Gastrocnemius medialis (tissue), 4 donors: Measurements from ENCODE around the gene ARL5C. TPM values are rescaled to one million over a fixed set of nuclear protein-coding genes. Genes with fewer than 3 reads are reported as not detected.

Experiments
- ATAC-seq, 2 donors: fragments of 150-250 bp; one replicate each; pipeline ENCODE4 v1.9.1; 2016
- DNase-seq, 2 donors: peaks; one replicate each; pipeline ENCODE4 v3.0.0-alpha.2; 2019
- H3K27ac ChIP-seq, 4 donors: fragments of 200-600 bp; sonication (generic); 1 replicate in 1 of 4; 2 replicates in 3 of 4; pipeline ENCODE4 v1.5.1; 2016 to 2018; ENCODE audit warnings: mild to moderate bottlenecking in 2 of 4, moderate library complexity in 1 of 4
- H3K27me3 ChIP-seq, 3 donors: fragments of 200-600 bp; sonication (generic) in 2 of 3; 1 replicate in 1 of 3; 2 replicates in 2 of 3; pipeline versions ENCODE4 v1.5.1 to v1.6.0; 2016 to 2019; ENCODE audit warnings: mild to moderate bottlenecking in 1 of 3, moderate library complexity in 1 of 3
- H3K36me3 ChIP-seq, 2 donors: fragments of 200-600 bp; sonication (generic) in 1 of 2; one replicate each; pipeline ENCODE4 v1.5.1; 2017 to 2018
- H3K4me1 ChIP-seq, 2 donors: fragments of 200-600 bp; sonication (generic) in 1 of 2; one replicate each; pipeline ENCODE4 v1.5.1; 2016 to 2017; ENCODE audit warnings: mild to moderate bottlenecking in 2 of 2
- H3K4me3 ChIP-seq, 4 donors: fragments of 200-600 bp; sonication (generic) in 3 of 4; 1 replicate in 1 of 4; 2 replicates in 3 of 4; pipeline ENCODE4 v1.5.1; 2016 to 2019; ENCODE audit warnings: mild to moderate bottlenecking in 2 of 4
- H3K9me3 ChIP-seq, 3 donors: fragments of 200-600 bp; sonication (generic) in 2 of 3; 1 replicate in 1 of 3; 2 replicates in 2 of 3; pipeline ENCODE4 v1.5.1; 2016 to 2019
- POLR2A ChIP-seq, 2 donors: fragments of 450-650 bp; IDR thresholded peaks; one replicate each; pipeline ENCODE4 v1.6.1; 2017; ENCODE audit warnings: antibody characterized with exemption in 2 of 2, mild to moderate bottlenecking in 2 of 2, moderate library complexity in 2 of 2
- in situ Hi-C, 4 donors: fragments of 200-750 bp; cut with MboI; loops; one replicate each; pipeline versions ENCODE4 v1.15.0 to v1.8.0; 2017; ENCODE audit warnings: low sequenced_read_pairs in 4 of 4
- intact Hi-C: fragments of 100-400 bp; cut with DNase I; formaldehyde crosslinking; loops from one replicate; pipeline ENCODE4 v1.15.1; 2023; ENCODE audit warnings: low total_unique reads
- total RNA-seq, 4 donors: library from RNA; depleted of rRNA; stranded (reverse); fragments of >200 nt; gene quantifications; one replicate each; pipeline versions ENCODE4 v1.1.0 to v1.2.3, GENCODE V29; 2016
- TF ChIP-seq, protein P1 (sequence below), 5 experiments: fragments of 450-650 bp in 3 of 5; fragments of 200-600 bp in 2 of 5; sonication (generic) in 2 of 5; IDR thresholded peaks in 4 of 5; conservative IDR thresholded peaks in 1 of 5; 1 replicate in 4 of 5; 2 replicates in 1 of 5; pipeline ENCODE4 v1.5.1; 2016 to 2019; ENCODE audit warnings: antibody characterized with exemption in 5 of 5, mild to moderate bottlenecking in 3 of 5, moderate library complexity in 3 of 5

The ARL5C gene
- total RNA-seq, 4 donors from 2014 or later, result 0.20 to 0.22 TPM; not detected in 2

DNA sequence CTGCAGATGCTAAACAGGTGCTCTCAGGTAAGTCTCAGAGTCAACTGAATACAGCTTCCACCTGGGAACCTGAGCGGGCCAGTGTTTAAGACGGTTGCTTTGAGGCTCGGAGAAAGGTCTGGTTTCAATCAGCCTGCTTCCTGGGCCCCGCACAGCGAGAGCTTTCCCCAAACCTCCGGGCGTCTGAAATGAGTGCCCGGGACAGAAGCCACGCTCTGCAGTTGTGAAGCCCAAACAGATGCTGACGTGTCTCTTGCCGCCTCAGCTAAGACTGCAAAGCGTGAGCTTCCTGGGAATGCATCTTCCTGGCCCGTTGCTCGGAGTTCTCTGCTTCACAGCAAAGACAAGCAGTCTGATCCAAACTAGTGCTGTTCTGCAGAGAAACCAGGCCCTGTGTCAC lies 51.2 kb downstream of the ARL5C start:
- no peaks in the 10 kb centered on the region for H3K36me3 ChIP-seq
- peaks cover 0 to 5% of the 10 kb centered on the region in 2 donors for H3K4me1 ChIP-seq
- H3K9me3 ChIP-seq, result no peaks in the 10 kb centered on the region
- H3K27ac ChIP-seq, result peak overlapping the region in 1 of 4 donors; percentile 10
- no peak for ATAC-seq
- no peak overlapping the region for H3K4me3 ChIP-seq
- DNase-seq, result no peak
- no peak for TF ChIP-seq POLR2A (IDR thresholded peaks at IDR 0.05)
- TF ChIP-seq, protein P1, sequence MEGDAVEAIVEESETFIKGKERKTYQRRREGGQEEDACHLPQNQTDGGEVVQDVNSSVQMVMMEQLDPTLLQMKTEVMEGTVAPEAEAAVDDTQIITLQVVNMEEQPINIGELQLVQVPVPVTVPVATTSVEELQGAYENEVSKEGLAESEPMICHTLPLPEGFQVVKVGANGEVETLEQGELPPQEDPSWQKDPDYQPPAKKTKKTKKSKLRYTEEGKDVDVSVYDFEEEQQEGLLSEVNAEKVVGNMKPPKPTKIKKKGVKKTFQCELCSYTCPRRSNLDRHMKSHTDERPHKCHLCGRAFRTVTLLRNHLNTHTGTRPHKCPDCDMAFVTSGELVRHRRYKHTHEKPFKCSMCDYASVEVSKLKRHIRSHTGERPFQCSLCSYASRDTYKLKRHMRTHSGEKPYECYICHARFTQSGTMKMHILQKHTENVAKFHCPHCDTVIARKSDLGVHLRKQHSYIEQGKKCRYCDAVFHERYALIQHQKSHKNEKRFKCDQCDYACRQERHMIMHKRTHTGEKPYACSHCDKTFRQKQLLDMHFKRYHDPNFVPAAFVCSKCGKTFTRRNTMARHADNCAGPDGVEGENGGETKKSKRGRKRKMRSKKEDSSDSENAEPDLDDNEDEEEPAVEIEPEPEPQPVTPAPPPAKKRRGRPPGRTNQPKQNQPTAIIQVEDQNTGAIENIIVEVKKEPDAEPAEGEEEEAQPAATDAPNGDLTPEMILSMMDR (IDR thresholded peaks at IDR 0.05 in 4 of 5, conservative IDR thresholded peaks at IDR 0.05 in 1 of 5), result no peak
- H3K27me3 ChIP-seq, result no peaks in the 10 kb centered on the region
- intact Hi-C loops (no loop called here), in situ Hi-C loops (no loop called here)

DNA sequence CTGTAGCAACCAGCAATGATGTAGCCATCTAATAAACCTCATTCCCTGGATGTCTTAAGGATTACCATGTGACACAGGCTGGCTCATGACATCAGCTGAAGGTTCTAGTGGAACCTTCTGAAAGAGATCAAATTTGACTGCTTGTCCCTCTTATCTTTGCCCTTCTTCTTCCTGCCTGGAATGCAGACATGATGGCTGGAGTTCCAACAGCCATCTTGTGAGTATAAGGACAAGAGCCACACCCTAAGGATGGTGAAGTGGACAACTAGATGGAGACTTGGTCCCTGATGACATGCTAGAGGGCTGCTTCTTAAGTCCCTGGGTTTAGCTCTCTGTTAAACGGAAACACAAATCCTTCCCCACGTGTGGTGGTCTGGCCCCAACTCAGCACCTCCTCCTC lies 52.1 kb downstream of the ARL5C start:
- no peaks in the 10 kb centered on the region for H3K27me3 ChIP-seq
- TF ChIP-seq, protein P1 (IDR thresholded peaks at IDR 0.05 in 4 of 5, conservative IDR thresholded peaks at IDR 0.05 in 1 of 5), result no peak
- no peak for TF ChIP-seq POLR2A (IDR thresholded peaks at IDR 0.05)
- H3K9me3 ChIP-seq, result no peaks in the 10 kb centered on the region
- no peak overlapping the region for H3K27ac ChIP-seq
- H3K4me1 ChIP-seq, result peaks cover 0 to 5% of the 10 kb centered on the region in 2 donors
- intact Hi-C loops, result no loop called here
- H3K4me3 ChIP-seq, result no peak overlapping the region
- in situ Hi-C loops, result no loop called here
- no peaks in the 10 kb centered on the region for H3K36me3 ChIP-seq
- no peak for DNase-seq
- no peak for ATAC-seq

DNA sequence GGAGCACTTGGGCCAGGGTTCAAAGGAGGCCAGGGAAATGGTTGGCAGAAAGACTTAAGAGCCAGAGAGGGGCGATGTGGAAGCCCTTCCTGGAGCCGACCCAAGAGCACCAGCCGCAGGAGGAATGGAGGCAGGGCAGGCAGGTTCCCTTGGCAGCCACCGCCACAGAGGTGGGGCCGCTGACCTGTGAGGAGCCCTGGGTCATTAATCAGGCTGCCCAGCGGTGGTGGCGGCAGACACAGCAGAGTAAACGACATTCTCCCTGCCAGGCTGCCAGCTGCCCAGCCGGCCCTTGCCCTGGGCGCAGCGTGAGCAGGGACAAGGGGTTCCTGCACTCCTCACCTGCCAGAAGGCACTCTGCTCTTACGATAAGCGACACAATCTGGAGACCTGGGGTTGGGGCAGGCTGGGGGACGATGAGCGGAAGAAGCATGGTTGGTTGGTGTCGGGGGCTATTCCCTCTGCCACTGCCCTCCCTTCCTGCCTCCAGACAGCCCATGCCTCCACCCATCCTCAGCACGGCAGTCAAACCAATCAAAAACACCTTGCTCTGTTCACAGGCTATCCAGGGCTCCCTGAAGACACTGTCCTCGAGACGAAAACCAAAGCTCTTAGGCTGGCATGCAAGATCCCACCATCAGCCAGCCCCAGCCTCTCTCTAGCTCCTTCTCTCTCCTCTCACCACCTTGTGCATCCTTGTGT lies 55.4 kb downstream of the ARL5C start:
- no peak overlapping the region for H3K4me3 ChIP-seq
- peaks cover 0 to 5% of the 10 kb centered on the region in 2 donors for H3K4me1 ChIP-seq
- H3K27ac ChIP-seq, result no peak overlapping the region
- no peaks in the 10 kb centered on the region for H3K27me3 ChIP-seq
- no peak for TF ChIP-seq POLR2A (IDR thresholded peaks at IDR 0.05)
- TF ChIP-seq, protein P1 (IDR thresholded peaks at IDR 0.05 in 4 of 5, conservative IDR thresholded peaks at IDR 0.05 in 1 of 5), result no peak
- no peaks in the 10 kb centered on the region for H3K36me3 ChIP-seq
- H3K9me3 ChIP-seq, result no peaks in the 10 kb centered on the region
- ATAC-seq (no peak), DNase-seq (no peak)
- in situ Hi-C loops, result no loop called here
- intact Hi-C loops, result no loop called here

DNA sequence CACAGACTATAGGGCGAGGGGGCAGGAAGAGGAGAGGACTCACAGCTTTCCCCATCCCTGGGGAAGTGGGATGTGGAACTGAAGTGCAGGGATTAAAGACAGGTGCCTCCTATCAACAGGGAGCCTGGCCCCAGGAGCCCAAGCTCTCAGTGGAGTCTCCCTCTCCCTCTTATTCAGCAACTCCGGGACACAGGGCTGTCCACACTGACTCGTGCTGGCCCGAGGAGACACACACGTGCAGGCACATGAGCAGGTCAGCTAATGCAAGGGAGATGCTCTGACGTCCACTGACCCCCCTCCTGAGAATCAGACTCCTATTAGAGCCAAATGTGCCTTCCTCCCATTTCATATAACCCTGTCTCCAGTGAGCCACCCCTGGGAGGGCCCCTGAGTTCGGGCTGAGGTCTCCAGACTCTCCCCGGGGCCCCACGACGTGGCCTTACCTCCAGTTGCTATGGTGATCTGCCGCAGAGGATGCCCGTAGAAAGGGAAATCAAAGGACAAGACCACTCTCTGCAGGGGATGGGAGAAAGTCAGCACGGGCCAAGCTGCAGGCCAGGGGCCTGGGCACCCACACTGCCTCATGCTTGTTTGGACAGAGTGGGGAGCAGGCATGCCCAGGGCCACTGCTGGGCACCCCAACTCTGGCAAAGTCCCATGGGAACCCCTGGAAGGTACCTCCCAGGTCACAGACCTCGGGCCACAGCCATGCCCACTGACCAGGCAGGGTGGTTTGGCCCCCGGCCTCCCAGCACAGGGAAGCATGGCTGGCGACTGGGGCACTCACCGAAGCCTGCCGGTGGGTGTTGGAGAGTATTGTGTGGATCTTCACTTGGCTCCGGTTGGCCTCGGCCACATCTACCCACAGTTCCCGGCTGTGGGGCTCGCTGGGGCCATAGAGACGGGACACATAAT lies 57.2 kb downstream of the ARL5C start:
- no peak for ATAC-seq
- H3K27me3 ChIP-seq, result no peaks in the 10 kb centered on the region
- H3K9me3 ChIP-seq, result no peaks in the 10 kb centered on the region
- TF ChIP-seq, protein P1 (IDR thresholded peaks at IDR 0.05 in 4 of 5, conservative IDR thresholded peaks at IDR 0.05 in 1 of 5), result no peak
- TF ChIP-seq POLR2A (IDR thresholded peaks at IDR 0.05), result no peak
- DNase-seq, result no peak
- H3K4me1 ChIP-seq, result no peaks in the 10 kb centered on the region
- no peaks in the 10 kb centered on the region for H3K36me3 ChIP-seq
- in situ Hi-C loops (no loop called here), intact Hi-C loops (no loop called here)
- H3K27ac ChIP-seq, result no peak overlapping the region
- no peak overlapping the region for H3K4me3 ChIP-seq
